RWPE1 (cell line): ENCODE data around the gene BFAR.

ENCODE experiments used
- CTCF ChIA-PET: fragments of 350-600 bp; sonication (Branson Sonifier 250); formaldehyde crosslinking; extraction: SDS; loops from one replicate; lab custom pipeline; 2021; lab: Yijun Ruan, JAX
- POLR2A ChIA-PET: fragments of 400-600 bp; formaldehyde crosslinking; extraction: SDS; loops from one replicate; lab custom pipeline; 2020; ENCODE audit warnings: antibody characterized with exemption; ENCODE audit not compliant: low non-redundant PET; lab: Yijun Ruan, JAX
- DNase-seq: peaks from one replicate; pipeline ENCODE4 v3.0.0; 2012; ENCODE audit warnings: low spot score
- H3K27ac ChIP-seq: fragments of 450-650 bp; 2 replicates; pipeline ENCODE4 v1.5.1; 2017
- TF ChIP-seq, protein P1 (sequence below): fragments of 450-650 bp; conservative IDR thresholded peaks from 2 replicates; pipeline ENCODE4 v1.5.1; 2017; ENCODE audit warnings: low read depth, mild to moderate bottlenecking

BFAR gene, protein sequence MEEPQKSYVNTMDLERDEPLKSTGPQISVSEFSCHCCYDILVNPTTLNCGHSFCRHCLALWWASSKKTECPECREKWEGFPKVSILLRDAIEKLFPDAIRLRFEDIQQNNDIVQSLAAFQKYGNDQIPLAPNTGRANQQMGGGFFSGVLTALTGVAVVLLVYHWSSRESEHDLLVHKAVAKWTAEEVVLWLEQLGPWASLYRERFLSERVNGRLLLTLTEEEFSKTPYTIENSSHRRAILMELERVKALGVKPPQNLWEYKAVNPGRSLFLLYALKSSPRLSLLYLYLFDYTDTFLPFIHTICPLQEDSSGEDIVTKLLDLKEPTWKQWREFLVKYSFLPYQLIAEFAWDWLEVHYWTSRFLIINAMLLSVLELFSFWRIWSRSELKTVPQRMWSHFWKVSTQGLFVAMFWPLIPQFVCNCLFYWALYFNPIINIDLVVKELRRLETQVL

DNA sequence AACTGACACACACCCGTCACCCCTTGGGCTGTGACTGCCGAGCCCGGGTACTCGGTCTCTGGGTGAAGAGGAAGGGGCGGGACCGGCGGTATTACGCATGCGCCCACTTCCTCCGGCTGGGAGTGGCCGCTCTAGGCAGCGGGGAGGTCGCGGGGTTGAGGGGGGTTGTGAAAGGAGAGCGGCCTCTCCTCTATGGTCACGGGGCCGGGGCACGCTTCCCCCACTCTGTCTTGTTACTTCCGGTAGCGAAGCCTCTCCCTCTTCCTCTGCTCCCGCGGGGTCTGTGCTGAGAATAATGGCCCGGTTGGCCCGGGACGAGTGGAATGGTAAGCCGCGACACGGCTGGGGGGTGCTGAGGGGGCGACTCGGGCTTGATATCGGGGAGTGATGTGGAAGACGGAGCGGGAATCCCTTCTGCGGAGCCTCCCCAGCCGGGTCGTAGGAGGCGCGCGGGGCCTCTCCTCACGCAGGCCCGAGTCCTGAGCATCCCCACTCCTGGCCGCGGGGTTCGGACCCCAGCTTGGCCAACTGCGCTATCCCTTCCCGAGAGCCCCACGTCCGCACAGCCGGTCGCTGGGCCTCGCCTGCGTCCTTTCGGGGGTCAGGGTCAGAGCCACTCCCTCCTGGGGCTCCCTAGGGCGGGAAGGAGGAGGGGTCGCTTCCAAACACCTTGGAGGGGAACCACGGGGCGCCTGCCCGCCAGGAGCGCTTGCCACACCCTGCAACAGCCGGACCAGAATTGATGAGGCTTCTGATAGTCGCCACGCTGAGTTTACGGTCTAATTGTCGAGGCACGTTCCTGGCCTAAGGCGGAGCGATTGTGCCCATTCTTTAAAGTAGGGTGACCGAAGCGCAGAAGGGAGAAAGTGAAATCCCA lies at the start of gene BFAR:
Gene BFAR (plus strand): TSS at position 259 of the 877 bp plus-strand sequence. CDS start 11,396 bp downstream, outside the sequence.
- peak; percentile 98 for DNase-seq
- TF ChIP-seq, protein P1, sequence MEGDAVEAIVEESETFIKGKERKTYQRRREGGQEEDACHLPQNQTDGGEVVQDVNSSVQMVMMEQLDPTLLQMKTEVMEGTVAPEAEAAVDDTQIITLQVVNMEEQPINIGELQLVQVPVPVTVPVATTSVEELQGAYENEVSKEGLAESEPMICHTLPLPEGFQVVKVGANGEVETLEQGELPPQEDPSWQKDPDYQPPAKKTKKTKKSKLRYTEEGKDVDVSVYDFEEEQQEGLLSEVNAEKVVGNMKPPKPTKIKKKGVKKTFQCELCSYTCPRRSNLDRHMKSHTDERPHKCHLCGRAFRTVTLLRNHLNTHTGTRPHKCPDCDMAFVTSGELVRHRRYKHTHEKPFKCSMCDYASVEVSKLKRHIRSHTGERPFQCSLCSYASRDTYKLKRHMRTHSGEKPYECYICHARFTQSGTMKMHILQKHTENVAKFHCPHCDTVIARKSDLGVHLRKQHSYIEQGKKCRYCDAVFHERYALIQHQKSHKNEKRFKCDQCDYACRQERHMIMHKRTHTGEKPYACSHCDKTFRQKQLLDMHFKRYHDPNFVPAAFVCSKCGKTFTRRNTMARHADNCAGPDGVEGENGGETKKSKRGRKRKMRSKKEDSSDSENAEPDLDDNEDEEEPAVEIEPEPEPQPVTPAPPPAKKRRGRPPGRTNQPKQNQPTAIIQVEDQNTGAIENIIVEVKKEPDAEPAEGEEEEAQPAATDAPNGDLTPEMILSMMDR, result no peak
- peak within 1 kb of the TSS; percentile 93 for H3K27ac ChIP-seq
- CTCF ChIA-PET, result interaction anchor here (0.7 kb wide), 2 partner anchors 15 to 349 kb away, joined by 3 to 4 read pairs; no protein-coding TSS in a partner anchor
- POLR2A ChIA-PET, result no interaction called here

DNA sequence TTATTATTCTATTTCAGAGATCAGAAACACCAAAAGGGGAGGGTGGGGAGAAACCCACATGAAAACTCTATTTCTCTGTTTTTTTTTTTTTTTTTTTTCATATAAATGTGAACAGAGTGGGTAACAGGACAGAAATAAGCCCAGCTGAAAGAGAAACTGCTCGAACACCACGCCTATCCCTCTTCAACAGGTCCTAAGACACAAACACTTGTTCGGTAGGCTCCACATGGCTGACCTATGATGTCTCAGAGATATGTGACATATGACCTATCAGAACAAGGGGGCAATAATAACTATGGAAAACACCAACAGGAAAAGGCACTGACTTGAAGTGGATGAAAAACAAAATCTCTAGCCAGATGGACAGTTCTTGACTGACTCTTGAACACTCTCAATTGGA lies 47.5 kb upstream of the BFAR start:
- ChIA-PET POLR2A (no interaction called here), CTCF (no interaction called here)
- TF ChIP-seq, protein P1, result no peak
- no peak overlapping the region for H3K27ac ChIP-seq
- DNase-seq, result no peak

DNA sequence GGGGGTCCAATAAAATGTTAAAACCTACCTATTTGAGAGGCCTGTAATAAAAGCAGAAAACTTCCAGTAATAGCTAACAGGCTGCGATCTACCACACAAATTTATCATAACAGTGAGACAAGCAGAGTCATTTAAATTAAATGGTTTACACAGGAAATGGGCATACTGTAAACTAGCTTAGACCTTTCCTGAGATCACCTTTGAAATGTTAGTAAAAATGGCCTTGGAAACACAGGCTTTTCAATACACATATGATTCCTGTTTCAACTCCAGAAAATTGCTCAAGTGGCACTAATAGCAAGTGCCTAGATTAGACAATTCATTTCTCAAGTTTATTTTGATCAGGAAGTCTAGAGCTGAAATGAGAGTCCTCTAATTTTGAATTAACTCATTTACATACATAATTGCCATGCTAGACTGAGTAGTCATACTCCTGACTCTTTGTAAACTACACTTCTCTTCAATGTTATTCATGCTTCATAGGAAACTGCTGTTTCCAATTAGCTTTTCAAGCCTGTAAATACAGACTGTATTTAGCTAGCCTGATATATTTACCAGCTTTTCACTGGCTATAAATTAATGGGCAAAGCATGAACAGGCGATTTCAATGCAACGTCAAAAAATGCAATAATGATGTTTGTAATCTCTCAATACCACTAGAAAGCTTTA lies 46.0 kb upstream of the BFAR start:
- TF ChIP-seq, protein P1, result no peak
- DNase-seq, result no peak
- ChIA-PET CTCF (interaction anchor here (0.5 to 0.6 kb wide), 2 partner anchors 69 to 868 kb away, joined by 3 to 5 read pairs; no protein-coding TSS in a partner anchor), POLR2A (interaction anchor here (0.6 kb wide), 1 partner anchor 26 kb away, joined by 8 read pairs; no protein-coding TSS in a partner anchor)
- no peak overlapping the region for H3K27ac ChIP-seq

DNA sequence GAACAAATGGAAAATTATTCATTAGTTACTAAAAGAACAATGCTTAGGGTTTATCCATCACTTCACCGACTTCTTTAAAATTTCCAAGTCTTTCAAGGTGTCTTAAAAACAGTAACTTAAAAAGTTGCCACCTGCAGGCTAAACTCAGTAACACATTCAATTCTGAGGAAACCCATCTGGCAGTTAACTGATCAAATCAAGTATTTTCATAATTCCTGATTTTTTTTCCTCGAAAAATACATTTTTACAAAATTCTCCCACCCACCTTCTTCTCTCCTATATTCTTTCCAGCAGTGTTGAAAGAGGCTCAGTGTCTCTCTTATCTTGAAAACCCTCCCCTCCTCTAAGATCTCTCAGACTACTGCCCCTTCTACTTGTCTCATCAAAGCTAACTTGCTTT lies 32.6 kb upstream of the BFAR start:
- ChIA-PET POLR2A (no interaction called here), CTCF (no interaction called here)
- H3K27ac ChIP-seq, result no peak overlapping the region
- TF ChIP-seq, protein P1, result peak; percentile 50
- peak; percentile 28 for DNase-seq

DNA sequence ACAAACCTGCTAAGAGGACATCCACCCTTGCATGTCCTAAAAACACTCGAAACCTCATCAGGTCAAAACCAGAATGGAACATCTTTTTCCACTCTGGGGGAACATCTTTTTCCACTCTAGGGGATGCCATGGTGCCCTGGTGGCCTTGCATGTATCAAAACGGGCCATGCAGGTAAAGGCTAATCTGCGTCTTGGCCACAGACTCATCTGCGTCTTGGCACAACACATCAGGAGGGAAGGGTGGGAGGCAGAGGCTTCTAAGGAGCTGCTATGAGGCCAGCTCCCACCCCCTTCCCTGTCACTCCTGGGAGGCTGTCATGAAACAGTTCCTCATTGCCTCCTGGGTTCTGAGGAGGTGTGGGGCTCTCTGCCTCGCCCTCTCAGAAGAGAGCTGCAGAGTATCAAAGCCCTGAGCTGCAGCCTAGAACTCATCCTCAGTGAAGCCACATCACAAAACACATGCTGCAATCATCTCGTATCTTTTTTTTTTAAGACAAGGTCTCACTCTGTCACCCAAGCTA lies 30.2 kb upstream of the BFAR start:
- ChIA-PET CTCF (no interaction called here), POLR2A (no interaction called here)
- TF ChIP-seq, protein P1, result no peak
- H3K27ac ChIP-seq, result no peak overlapping the region
- DNase-seq, result no peak
